GM18907 (cell line): ENCODE data around the gene PCLO.
"Not testable (repeated sequence)": the region's sequence is repeated elsewhere in the genome, so short reads cannot be mapped to it uniquely, and the experiment has no call there.

Experiments used
- ATAC-seq: cut with Tn5 transposase; IDR thresholded peaks from one replicate; pipeline ENCODE4 v1.9.1; 2021; ENCODE audit warnings: mild to moderate bottlenecking, moderate library complexity; ENCODE audit not compliant: unreplicated experiment

PCLO gene

GRCh38 chr7:83053965-83054364 is 108.7 kb downstream of the PCLO start:
- ATAC-seq, result no peak

- ATAC-seq, result no peak
Observed at GRCh38 chr7:83040484-83040883, 122.2 kb downstream of the PCLO start.

GRCh38 chr7:83038787-83039186 is 123.9 kb downstream of the PCLO start:
- no peak for ATAC-seq

DNA sequence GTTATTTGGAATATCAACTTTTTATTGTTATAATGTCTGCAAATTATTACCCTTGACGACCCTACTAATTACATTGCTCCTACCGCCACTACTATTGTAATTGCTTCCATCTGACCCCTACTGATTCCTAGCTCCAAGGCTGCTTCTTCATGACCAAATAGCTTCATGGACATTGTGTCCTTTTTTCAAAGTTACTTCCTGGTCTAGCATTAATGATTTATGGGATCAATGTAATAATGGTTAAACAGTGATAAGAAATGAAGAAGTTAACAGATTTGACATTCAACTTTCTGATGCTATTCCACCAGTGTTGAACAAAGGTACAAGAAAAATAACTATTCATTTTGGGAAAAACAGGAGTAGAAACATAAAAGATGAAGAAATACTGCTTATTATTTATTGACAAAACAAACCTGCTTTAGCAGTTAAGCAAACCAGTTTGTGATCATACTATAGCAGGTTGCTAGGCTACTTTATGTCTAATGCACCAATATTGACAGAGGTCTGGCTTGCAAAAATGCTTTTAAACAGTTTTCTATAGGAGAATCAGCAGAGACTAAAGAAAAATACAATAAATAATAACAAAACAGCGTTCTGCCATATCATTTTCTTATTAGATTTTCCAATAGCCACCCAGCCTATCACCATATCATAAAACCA is 125.8 kb downstream of the PCLO start:
- ATAC-seq, result no peak

DNA sequence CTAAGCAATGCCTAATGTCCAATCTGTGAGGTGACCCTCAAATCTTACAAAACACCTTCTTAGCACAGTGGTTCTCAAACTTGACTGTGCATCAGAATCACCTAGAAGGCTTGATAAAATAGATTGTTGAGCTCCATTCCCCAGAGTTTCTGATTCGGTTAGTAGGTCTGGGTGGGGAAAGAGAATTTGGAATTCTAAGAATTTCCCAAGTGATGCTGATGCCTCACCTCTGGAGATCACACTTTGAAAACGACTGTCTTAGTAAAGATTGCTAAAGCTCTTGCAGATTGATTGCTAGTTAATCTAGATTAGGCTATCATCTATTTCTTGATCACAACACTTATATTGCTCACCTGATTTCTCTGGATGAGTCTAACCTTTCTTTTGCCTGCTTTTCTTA is 126.6 kb downstream of the PCLO start:
- no peak for ATAC-seq

DNA sequence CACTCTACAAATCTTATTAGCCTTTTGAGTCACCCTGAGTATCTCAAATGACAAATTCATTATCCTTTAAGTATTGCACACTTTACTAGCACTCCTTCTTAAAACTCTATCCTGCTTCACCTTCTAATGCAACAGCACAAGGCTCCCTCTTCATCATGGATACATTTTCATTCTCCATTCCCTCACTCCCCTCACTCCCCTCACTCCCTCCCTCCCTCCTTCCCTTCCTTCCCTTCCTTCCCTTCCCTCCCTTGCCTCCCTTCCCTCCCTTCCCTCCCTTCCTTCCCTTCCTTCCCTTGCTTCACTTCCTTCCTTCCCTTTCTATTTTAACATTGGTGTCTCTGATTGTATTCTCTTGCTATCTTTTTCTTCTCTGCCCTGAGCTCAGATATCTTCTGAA is 130.5 kb downstream of the PCLO start:
- ATAC-seq, result no peak

DNA sequence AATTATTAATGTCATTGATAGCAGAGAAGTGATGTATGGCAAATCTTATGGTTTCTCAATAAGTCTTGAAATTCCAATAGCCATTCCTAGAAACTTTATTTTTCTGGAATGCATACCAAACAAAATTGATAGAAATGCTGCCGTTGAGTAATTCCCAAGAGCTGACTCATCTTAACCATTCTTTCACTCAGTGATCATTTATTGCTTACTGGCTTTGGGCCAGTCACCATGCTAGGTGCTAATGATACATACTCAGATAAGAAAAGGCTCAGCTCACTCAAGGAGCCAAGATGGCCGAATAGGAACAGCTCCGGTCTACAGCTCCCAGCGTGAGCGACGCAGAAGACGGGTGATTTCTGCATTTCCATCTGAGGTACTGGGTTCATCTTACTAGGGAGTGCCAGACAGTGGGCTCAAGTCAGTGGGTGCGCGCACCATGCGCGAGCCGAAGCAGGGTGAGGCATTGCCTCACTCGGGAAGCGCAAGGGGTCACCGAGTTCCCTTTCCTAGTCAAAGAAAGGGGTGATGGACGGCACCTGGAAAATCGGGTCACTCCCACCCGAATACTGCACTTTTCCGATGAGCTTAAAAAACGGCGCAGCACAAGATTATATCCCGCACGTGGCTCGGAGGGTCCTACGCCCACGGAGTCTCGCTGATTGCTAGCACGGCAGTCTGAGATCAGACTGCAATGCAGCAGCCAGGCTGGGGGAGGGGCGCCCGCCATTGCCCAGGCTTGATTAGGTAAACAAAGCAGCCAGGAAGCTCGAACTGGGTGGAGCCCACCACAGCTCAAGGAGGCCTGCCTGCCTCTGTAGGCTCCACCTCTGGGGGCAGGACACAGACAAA is 138.6 kb downstream of the PCLO start:
- ATAC-seq, result not testable (repeated sequence)

- ATAC-seq, result no peak
Observed at GRCh38 chr7:83021032-83021431, 141.7 kb downstream of the PCLO start.

GRCh38 chr7:83020161-83020560 is 142.5 kb downstream of the PCLO start:
- no peak for ATAC-seq

DNA sequence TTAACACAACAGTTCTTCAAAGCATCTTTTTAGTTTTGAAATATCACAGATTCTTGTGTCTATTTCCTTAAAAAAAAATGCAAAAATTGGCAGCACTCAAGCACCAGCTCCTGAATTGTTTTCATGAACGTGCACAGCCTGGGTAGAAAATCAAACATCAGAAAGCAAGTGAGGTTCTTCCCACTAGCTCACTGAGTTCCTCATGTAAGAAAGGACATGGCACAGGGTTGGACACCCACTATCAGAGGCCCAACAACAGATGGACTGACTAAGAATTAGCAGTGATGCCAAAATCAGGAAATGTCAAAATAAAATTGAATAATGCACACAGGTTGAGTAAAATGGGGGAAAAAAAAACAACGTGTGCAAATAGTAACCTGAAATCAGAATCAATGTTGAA is 146.8 kb downstream of the PCLO start:
- no peak for ATAC-seq

DNA sequence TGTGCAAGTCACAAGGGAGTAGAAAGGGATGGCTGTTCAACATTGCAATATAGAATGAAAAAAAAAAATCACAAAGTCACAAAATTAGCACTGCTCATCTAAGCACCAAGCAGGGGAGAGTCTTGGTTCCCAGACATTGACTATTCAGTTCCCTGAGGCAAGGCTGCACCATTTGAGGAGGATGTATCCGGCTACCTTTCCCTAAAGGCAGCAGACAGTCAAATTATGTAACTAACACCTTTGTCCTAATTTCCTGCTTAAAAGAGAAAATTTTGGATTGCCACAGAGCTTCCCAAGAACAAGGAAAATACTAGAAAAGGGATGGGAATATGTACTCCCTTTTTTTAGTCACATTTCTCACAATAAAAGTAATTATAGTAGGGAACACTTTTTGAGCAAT is 148.1 kb downstream of the PCLO start:
- ATAC-seq, result no peak

DNA sequence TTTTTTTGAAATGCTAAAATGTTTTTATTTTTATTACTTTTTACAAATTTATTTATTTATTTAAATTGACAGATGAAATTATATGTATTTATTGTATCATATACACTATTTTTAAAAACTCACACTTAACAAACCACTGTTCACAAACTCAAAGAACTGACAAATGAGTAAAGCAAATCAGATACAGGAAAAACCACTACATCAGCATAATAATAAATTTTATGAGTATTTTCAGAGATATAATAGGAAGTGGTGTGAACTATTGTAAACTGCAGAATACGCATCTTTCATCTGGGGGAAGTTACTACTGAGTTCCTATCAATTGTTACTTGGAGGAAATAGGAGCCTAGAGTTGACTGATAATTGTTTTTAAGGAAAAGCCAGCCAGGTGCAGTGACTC is 150.7 kb downstream of the PCLO start:
- no peak for ATAC-seq

- no peak for ATAC-seq
Observed at GRCh38 chr7:83005410-83005809, 157.3 kb downstream of the PCLO start.

- ATAC-seq, result no peak
Observed at GRCh38 chr7:83001362-83002040, 161.2 kb downstream of the PCLO start.

GRCh38 chr7:82998436-82998835 is 164.2 kb downstream of the PCLO start:
- ATAC-seq, result no peak

- ATAC-seq, result no peak
Observed at GRCh38 chr7:82985144-82985802, 177.4 kb downstream of the PCLO start.

DNA sequence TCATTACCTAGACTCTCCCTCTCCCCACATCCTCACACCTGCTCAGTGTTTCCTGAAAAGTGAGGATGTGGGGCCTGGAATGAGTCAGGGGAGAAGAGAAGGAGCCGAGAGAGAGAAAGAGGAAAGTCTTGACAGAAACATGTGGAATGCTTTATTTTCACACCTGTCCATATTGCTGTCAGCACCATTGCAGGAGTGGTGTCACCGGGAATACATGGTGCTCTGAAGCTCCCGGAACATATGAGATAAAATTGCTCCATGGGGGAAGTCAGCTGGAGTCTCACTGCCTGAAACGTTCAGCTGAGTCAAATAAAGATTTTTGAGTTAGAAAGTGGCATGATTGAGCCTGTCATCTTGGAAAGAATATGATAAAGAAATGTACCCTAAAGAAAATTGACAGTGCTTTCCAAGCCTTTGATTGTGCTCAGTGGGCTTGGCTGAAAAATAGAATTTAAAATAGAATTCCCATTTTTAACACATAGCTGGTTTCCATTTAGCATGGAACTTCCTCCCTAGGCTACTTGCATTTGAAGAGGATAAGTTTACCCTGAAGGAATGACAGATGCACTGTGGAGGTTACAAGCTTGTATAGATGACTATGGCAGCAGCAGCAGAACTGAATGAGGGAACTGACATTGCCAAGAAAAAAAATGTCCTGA is 182.4 kb downstream of the PCLO start:
- no peak for ATAC-seq

DNA sequence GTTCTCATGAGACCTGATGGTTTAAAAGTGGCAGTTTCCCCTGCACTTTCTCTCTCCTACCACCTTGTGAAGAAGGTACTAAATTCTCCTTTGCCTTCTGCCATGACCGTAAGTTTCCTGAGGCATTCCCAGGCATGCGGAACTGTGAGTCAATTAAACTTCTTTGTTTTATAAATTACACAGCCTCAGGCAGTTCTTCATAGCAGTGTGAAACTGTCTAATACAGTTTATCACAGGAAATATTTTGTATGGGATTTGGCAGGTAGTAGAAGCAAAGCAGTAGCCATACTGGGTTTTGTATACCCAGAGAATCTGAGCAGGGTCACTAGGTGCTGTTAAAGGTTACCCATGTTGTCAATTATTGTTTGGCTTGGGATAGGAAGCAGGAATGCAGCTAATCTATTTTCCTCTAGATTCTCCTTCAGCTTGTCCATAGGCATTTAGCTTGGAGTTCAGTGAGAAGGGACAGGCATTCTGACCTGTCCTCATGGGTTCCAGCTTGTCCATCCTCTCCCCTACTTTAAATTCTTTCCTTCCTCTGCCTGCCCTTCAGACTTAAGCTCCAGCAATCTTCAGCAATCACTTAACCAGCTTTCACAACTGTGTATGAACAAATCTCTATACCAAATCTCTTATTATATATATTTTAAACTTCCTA is 186.7 kb downstream of the PCLO start:
- no peak for ATAC-seq

DNA sequence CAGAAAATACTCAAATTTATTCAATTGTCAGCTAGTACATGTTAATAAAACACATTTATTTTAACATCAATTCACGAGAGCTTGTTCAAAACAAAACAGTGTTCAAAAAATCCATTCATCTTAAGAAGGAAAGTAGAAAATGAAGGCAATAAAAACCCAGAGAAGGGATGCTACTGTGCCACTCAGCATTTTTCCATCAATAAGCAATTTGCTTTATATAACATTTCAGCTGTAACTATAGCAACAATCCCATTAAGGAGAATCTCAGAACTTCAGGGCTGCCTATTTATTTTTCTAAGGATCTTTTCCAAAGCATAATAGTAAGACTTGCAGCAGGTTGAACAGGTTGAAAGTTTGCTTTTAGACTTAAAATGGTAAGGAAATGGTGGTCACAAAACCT is 190.5 kb downstream of the PCLO start:
- no peak for ATAC-seq
